Hepatocyte (in vitro differentiated cells): ENCODE data around the gene FRRS1L. TPM values are rescaled to one million over a fixed set of nuclear protein-coding genes. Genes with fewer than 3 reads are reported as not detected.

Experiments used
- DNase-seq: peaks from one replicate; pipeline ENCODE4 v3.0.0-alpha.2; 2016; ENCODE audit warnings: low spot score
- H2AFZ ChIP-seq: fragments of 200-600 bp; sonication (generic); 2 replicates; pipeline ENCODE4 v1.6.0; 2016; ENCODE audit warnings: antibody characterized with exemption, mild to moderate bottlenecking
- H3K27ac ChIP-seq: fragments of 200-600 bp; sonication (generic); 2 replicates; pipeline ENCODE4 v1.5.1; 2016; ENCODE audit warnings: mild to moderate bottlenecking
- H3K27me3 ChIP-seq: fragments of 200-600 bp; sonication (generic); 2 replicates; pipeline ENCODE4 v1.6.1; 2016
- H3K36me3 ChIP-seq: fragments of 200-600 bp; sonication (generic); replicated peaks from 2 replicates; pipeline ENCODE4 v1.5.1; 2016; ENCODE audit warnings: low read depth; ENCODE audit not compliant: insufficient read depth
- H3K4me1 ChIP-seq: fragments of 200-600 bp; sonication (generic); 2 replicates; pipeline ENCODE4 v1.5.1; 2016; ENCODE audit warnings: mild to moderate bottlenecking, moderate library complexity; ENCODE audit not compliant: insufficient read depth
- H3K4me2 ChIP-seq: fragments of 200-600 bp; sonication (generic); 2 replicates; pipeline ENCODE4 v1.6.0; 2016
- H3K4me3 ChIP-seq: fragments of 200-600 bp; sonication (generic); 2 replicates; pipeline ENCODE4 v1.5.1; 2016; ENCODE audit warnings: mild to moderate bottlenecking
- H3K79me2 ChIP-seq: fragments of 200-600 bp; sonication (generic); 2 replicates; pipeline ENCODE4 v1.6.0; 2017; ENCODE audit warnings: mild to moderate bottlenecking
- H3K9me2 ChIP-seq: fragments of 200-600 bp; sonication (generic); replicated peaks from 2 replicates; pipeline ENCODE4 v1.6.0; 2017; ENCODE audit warnings: mild to moderate bottlenecking; ENCODE audit not compliant: insufficient read depth
- H3K9me3 ChIP-seq: fragments of 200-600 bp; sonication (generic); 2 replicates; pipeline ENCODE4 v1.5.1; 2016; ENCODE audit warnings: low read depth, mild to moderate bottlenecking
- H4K20me1 ChIP-seq: fragments of 200-600 bp; sonication (generic); 2 replicates; pipeline ENCODE4 v1.6.0; 2016; ENCODE audit warnings: mild to moderate bottlenecking; ENCODE audit not compliant: insufficient read depth, poor library complexity, severe bottlenecking
- EZH2 ChIP-seq: fragments of 200-600 bp; sonication (generic); IDR thresholded peaks from 2 replicates; pipeline ENCODE4 v1.6.1; 2016; ENCODE audit warnings: antibody characterized with exemption, mild to moderate bottlenecking, borderline replicate concordance
- EZH2phosphoT487 ChIP-seq: fragments of 200-600 bp; sonication (generic); IDR thresholded peaks from one replicate; pipeline ENCODE4 v1.6.1; 2018; ENCODE audit warnings: antibody characterized with exemption, mild to moderate bottlenecking, low read depth, moderate library complexity; ENCODE audit not compliant: unreplicated experiment, severe bottlenecking
- WGBS: methylation state at CpG from one replicate; pipeline ENCODE4 v1.1.6; 2016; ENCODE audit warnings: low lambda C conversion rate; ENCODE audit errors: missing lambda C conversion rate; 5-methylcytosine and 5-hydroxymethylcytosine counted together
- polyA plus RNA-seq: library from polyadenylated mRNA; unstranded; fragments of >200 nt; fragmentation: Nextera tagmentation; extraction: Ambion mirVana; gene quantifications from 2 replicates; pipeline ENCODE4 v1.2.1, GENCODE V29; 2016
- total RNA-seq: library from RNA; depleted of rRNA; stranded (reverse); fragments of >200 nt; gene quantifications from 2 replicates; pipeline ENCODE4 v1.2.3, GENCODE V29; 2014
- TF ChIP-seq, protein P1 (sequence below): fragments of 200-600 bp; sonication (generic); IDR thresholded peaks from 2 replicates; pipeline ENCODE4 v1.5.1; 2016; ENCODE audit warnings: antibody characterized with exemption, mild to moderate bottlenecking; ENCODE audit not compliant: poor library complexity

The FRRS1L gene
- total and polyA plus RNA-seq, 2 experiments from 2014 or later: 2.6 to 4.4 TPM

DNA sequence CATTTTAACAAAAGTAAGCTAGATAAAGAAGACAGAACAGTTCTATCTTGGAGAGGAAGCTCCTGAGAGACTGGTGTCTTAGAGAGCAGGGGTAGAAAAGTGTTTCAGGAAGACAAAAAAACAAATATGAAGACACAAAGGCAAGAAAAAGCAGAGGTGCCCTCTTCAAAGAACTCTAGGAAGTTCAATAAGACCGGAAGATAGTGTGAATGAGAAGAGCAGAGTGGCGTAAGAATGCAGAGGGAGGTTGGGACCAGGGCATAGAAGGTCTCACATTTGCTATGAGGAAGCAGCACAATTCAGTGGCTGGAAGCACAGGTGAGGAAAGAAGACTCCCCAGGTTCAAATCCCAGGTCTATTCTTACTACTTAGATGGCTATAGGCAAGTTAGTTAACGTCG, 69.9 kb downstream of the FRRS1L start:
- Histone ChIP-seq H3K4me1 (peaks cover 36% of the 10 kb centered on the region), H3K27ac (no peak overlapping the region), H3K9me3 (no peaks in the 10 kb centered on the region), H3K9me2 (no peaks in the 10 kb centered on the region), H3K4me2 (no peak overlapping the region), H2AFZ (no peak overlapping the region), H3K36me3 (no peaks in the 10 kb centered on the region), H3K79me2 (peaks cover 99% of the 10 kb centered on the region), H3K27me3 (no peaks in the 10 kb centered on the region), H4K20me1 (peaks cover 74% of the 10 kb centered on the region), H3K4me3 (no peak overlapping the region)
- DNase-seq: no peak
- no peak for TF ChIP-seq EZH2
- no peak for TF ChIP-seq EZH2phosphoT487
- WGBS: 95% methylated on average over 4 of the region's 4 CpGs

DNA sequence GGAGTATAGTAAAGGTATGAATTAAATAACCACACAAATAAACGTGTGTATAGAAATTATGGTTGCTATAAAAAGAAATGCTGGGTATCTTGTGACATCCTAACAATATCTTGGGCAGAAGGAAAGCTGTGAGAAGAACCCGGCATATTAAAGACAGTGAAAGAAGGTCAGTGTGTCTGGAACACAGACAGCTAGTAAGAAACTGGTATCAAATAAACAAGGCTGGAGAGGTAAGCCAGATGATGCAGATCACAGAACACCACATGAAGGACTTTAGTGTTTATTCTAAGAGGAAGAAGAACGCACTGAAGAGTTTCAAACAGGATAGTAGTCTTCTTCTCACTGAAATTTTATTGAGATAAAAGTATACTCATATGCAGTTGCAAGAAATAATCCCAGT, 71.7 kb downstream of the FRRS1L start:
- Histone ChIP-seq H3K4me1 (peaks cover 26% of the 10 kb centered on the region), H3K79me2 (peaks cover 95% of the 10 kb centered on the region), H3K36me3 (no peaks in the 10 kb centered on the region), H3K27ac (no peak overlapping the region), H4K20me1 (peaks cover 60% of the 10 kb centered on the region), H3K9me3 (no peaks in the 10 kb centered on the region), H3K4me3 (no peak overlapping the region), H2AFZ (no peak overlapping the region), H3K27me3 (no peaks in the 10 kb centered on the region), H3K9me2 (no peaks in the 10 kb centered on the region), H3K4me2 (no peak overlapping the region)
- DNase-seq: no peak
- no peak for TF ChIP-seq EZH2
- TF ChIP-seq, protein P1, sequence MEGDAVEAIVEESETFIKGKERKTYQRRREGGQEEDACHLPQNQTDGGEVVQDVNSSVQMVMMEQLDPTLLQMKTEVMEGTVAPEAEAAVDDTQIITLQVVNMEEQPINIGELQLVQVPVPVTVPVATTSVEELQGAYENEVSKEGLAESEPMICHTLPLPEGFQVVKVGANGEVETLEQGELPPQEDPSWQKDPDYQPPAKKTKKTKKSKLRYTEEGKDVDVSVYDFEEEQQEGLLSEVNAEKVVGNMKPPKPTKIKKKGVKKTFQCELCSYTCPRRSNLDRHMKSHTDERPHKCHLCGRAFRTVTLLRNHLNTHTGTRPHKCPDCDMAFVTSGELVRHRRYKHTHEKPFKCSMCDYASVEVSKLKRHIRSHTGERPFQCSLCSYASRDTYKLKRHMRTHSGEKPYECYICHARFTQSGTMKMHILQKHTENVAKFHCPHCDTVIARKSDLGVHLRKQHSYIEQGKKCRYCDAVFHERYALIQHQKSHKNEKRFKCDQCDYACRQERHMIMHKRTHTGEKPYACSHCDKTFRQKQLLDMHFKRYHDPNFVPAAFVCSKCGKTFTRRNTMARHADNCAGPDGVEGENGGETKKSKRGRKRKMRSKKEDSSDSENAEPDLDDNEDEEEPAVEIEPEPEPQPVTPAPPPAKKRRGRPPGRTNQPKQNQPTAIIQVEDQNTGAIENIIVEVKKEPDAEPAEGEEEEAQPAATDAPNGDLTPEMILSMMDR: no peak
- TF ChIP-seq EZH2phosphoT487: no peak
- 75% methylated on average over 3 of the region's 3 CpGs for WGBS

DNA sequence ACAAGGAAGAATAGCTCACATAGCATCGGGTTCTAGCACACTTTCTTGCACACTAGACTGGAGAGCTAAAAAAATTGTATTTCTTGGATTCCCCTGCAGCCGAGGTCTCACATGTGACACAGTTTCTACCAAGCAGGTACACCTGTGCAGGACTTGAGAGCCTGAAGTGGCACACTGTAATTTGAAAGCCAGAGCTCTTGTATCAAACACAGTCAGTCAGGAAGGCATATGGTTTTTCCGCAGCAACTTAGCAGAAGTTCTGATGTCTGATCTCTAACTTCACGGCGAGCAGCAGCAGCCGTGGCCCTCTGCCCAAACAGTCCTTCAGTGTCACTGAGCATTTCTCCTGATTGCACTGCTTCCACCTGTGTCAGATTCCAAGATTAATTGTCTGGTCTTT, 72.8 kb downstream of the FRRS1L start:
- no peaks in the 10 kb centered on the region for H3K9me3 ChIP-seq
- 83% methylated on average over 6 of the region's 6 CpGs for WGBS

DNA sequence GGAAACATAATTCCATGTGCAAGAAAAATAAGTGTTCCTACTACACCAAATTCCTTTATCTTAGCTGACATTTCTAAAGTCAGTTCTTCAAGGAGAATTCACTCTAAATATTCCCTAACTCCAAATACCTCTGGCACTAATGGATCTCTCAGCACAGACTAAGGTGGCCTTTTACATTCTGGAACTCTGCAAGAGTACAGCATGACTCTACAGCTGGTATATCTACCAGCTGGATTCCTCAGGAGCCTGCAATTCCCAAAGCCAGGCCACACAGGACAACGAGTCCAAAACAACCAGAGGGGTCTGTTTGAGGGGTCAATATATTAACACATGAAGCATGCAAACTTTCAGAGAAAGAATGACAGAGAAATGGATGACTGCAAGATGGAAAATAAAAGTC, 74.5 kb downstream of the FRRS1L start:
- Histone ChIP-seq H3K9me3 (no peaks in the 10 kb centered on the region), H3K27me3 (no peaks in the 10 kb centered on the region), H3K36me3 (no peaks in the 10 kb centered on the region), H3K4me1 (peaks cover 5% of the 10 kb centered on the region), H3K9me2 (no peaks in the 10 kb centered on the region), H3K4me2 (no peak overlapping the region), H3K27ac (no peak overlapping the region), H4K20me1 (peaks cover 38% of the 10 kb centered on the region), H3K79me2 (peaks cover 84% of the 10 kb centered on the region), H2AFZ (no peak overlapping the region), H3K4me3 (no peak overlapping the region)
- no peak for DNase-seq
- TF ChIP-seq EZH2phosphoT487: no peak
- WGBS: 41% methylated on average over 1 of the region's 1 CpG

More for the DNA sequence above, 72.8 kb downstream of the FRRS1L start:
- Histone ChIP-seq H3K9me2 (no peaks in the 10 kb centered on the region), H3K27me3 (no peaks in the 10 kb centered on the region), H3K36me3 (no peaks in the 10 kb centered on the region), H3K79me2 (peaks cover 93% of the 10 kb centered on the region), H3K4me2 (no peak overlapping the region), H3K27ac (no peak overlapping the region), H3K4me3 (no peak overlapping the region), H4K20me1 (peaks cover 51% of the 10 kb centered on the region), H2AFZ (no peak overlapping the region), H3K4me1 (peaks cover 22% of the 10 kb centered on the region)
- TF ChIP-seq EZH2 (no peak), EZH2phosphoT487 (no peak)
- TF ChIP-seq, protein P1: no peak
- DNase-seq: no peak
